HG03066 (cell line): ENCODE data around the gene ST6GALNAC3.

Experiments
- ATAC-seq: cut with Tn5 transposase; IDR thresholded peaks from one replicate; pipeline ENCODE4 v1.9.1; 2021; ENCODE audit warnings: low read depth; ENCODE audit not compliant: unreplicated experiment

The ST6GALNAC3 gene

DNA sequence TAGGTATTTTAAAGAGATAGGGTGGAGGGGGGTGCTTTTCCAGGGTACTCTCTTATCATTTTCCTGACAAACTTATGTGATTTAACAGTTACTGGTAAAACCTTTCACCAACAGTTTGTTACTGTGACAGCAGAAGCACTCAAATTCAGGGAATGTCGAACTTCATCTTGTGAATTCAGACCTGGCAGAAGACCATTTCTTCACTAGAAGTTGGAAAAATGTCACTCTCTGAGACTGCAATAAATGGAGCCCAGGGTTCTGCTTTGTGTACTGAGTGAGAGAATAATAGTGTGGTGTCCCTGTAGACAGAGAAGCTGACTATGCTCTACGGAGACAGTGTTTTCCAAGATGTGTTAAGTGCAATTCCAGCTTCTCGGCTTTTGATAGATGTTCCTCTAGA, 200.2 kb downstream of the ST6GALNAC3 start:
- ATAC-seq, result no peak

GRCh38 chr1:76278711-76279100, 204.2 kb downstream of the ST6GALNAC3 start:
- no peak for ATAC-seq

GRCh38 chr1:76279101-76279748, 204.7 kb downstream of the ST6GALNAC3 start:
- ATAC-seq, result no peak

DNA sequence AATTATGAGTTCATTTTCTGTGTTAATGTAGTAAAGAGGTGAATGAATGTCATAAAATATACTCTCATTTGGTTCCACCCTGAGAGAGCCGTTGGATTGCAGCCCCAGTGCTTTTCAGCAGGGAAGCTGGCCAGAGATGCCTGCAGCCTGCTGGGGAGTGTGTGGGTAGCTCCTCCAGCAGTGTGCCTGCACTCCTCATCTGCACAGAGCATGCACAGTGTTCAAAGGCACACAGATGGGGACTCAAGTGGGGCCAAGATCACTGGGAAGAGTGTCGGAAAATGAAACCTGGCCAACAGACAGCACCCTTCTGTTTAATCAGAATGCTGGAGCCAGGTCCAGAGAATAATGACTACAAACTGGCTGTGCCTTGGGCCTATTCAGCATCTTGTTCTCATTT, 206.8 kb downstream of the ST6GALNAC3 start:
- no peak for ATAC-seq

DNA sequence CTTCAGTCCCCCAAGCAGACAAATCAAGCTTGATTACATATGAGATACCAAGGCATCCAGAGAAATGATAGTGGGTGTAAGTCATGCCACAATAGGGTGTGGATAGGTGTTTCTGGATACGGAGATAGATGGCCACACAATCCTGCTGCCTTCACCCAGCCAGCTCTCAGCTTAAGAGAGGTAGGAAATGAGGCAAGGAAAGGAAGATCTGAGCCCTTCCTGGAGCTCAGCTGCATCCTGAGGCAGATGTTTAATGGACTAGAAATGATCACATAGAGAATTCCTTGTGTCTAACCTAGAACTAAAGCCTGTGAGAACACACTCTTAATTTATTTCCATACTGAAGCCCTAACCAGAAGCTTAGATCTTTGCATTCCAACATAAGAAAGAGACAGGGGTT, 210.3 kb downstream of the ST6GALNAC3 start:
- ATAC-seq, result no peak

GRCh38 chr1:76285578-76286135, 211.1 kb downstream of the ST6GALNAC3 start:
- no peak for ATAC-seq

DNA sequence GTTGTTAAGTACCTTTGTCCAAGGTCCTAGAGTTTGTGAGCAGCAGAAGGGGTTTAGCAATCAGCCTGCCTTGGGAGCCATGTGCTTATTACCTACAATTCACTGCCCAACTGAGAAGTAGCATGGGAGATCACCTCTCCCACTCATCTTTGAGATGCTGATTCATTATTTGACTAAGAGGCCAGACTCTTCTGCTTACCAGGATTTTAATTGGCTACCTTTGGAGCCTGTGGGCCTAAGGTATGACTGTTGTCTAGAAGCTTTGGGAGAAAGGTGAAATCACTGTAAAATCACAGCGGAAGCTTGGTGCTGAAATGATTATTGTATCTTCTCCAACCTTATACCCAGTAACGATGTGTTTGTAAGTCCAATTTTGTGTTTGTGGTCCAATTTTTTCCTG, 213.4 kb downstream of the ST6GALNAC3 start:
- ATAC-seq, result no peak

DNA sequence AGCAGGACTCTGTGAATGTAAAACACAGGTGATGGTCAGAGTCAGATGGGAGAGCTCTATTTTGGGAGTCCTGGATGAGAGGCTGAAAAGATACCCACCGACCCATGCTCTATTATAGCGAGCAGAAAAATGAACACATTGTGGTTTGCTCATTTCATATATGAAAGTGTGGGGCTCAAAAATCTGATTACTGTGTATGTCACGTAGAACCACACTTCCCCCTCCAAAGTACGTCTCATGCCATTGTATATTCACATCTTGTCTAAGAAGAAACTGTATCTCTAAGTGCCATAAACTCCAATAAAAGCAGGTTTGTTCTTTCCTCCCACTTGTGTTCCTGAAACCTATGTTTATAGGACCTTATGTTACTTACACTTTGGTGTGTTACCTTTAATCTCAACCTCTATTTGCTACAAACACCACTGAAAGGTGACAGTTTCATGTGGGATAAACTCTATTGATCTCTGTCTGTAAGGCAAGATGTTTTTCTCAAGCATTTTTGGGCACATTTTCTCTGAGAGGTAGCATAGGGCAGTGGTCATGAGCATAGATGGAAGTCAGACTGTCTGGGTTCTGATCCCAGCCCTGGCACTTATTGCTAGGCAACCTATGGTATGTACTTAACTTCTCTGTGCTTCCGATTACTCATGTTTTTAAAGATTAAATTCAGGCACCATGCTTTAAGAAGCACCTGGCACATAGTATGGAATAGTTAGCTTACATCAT, 214.4 kb downstream of the ST6GALNAC3 start:
- ATAC-seq, result no peak

DNA sequence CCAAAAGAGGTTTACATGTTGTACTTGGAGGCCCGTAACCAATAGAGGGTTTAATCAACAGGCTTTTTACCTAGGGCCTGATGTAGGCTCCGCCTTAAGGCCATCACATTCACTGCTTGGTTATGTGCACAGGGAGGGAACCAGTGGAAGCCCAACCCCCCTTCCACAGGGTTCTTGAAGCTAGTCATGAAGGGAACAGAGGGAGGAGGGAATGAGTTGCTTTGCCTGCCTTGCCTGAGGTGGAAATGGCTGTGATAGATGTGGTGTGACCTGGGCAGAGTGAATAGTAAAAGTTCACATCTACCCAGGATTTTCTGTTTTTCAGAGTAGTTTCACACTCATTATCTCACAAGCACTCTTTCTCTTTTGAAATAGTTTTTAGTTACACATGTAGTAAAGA, 215.1 kb downstream of the ST6GALNAC3 start:
- ATAC-seq, result no peak

GRCh38 chr1:76290271-76290670, 215.7 kb downstream of the ST6GALNAC3 start:
- ATAC-seq, result no peak

DNA sequence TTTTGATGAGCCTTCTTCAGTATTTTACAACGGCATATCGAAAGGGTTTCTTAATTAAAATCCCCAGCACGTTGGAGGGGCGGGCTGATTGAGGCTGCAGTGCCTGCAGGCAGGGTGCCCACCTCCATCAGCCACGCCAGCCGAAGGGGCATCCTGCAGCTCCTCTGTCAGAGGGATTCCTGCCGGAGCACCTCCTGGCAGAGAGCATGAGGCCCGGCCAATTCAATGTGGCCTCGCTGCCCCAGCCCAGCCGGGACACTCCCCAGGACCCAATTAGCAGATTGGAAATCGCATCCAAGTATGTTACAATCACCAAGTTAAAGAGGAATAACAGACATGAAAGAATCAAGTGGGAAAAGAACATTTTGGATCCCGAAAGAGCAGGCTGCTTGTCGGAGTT, 216.6 kb downstream of the ST6GALNAC3 start:
- no peak for ATAC-seq

- no peak for ATAC-seq
Observed at GRCh38 chr1:76291737-76292136, 217.2 kb downstream of the ST6GALNAC3 start.

DNA sequence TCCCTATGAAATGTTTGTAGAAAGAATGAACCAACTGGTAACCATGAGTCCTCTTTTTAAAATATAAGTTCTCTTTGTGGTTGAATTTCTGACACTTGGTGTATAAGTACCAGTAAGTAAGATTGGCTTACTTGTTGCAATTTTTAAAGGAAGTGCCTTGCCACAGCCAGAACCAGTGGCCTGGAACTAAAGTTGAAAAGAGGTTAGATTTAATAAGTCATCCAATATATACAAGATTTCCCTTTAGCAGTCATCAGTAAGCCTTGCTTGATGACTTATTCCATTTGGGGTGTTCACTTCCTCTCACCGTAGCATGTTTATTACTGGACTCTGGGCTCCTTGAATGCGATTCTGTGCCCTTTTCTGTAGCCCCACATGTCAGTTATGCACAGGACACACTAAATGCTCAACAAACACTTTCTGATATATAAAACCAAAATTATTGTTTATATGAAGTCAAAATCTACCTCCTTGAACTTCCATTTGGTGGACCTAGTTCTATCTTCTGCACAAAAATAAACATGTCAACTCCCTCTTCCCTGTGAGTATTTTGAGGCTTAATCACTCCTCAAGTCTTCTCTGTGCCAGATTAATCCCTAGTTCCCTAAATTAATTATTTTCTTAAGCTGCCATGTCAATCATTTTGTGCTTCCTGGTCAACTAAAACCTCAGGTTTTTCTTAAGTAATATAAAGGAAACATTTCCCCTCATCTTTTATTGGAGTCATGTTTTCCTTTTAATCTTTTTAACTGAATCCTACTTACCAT, 218.1 kb downstream of the ST6GALNAC3 start:
- peak; percentile 57 for ATAC-seq

GRCh38 chr1:76293831-76294230, 219.3 kb downstream of the ST6GALNAC3 start:
- ATAC-seq, result no peak

GRCh38 chr1:76294482-76295194, 220.1 kb downstream of the ST6GALNAC3 start:
- ATAC-seq, result peak; percentile 73

- no peak for ATAC-seq
Observed at GRCh38 chr1:76298399-76298798, 223.9 kb downstream of the ST6GALNAC3 start.

DNA sequence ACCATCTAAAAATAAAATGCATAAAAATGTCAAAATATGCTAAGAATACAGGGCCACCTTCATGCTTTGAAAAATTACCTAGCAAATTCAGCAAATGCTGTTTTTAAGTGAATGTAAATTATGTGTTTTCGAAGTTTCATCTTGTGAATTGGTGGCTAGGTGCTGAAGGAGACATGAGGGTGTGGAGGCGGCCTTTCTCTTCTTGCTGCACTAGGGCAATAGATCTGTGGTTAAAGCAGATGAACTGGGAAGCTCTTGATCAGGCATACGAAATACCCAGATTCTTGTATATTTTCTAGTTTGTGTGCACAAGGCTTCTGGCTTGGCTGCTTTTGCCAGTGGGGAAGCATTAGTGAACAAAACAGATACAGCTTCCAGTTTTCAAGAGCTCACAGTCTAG, 224.5 kb downstream of the ST6GALNAC3 start:
- no peak for ATAC-seq

DNA sequence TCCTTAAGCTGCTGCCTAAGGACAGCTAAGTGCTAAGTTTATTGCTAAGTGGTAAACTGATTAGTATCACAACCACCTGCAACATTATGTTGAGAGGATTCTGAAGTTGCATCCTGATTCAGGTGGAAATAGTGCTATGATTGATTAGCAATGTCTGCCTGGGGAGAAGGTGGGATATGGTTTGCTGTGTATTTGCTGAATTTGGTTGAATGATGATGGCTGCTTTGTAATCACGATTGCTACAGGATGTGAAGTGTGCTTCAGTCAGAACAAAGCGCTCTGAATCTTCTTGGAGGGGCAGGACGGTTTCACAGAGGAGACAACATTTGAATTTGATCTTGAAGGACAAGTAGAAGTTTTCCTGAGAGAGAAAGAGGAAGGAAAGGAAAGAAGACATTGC, 226.0 kb downstream of the ST6GALNAC3 start:
- ATAC-seq, result no peak

DNA sequence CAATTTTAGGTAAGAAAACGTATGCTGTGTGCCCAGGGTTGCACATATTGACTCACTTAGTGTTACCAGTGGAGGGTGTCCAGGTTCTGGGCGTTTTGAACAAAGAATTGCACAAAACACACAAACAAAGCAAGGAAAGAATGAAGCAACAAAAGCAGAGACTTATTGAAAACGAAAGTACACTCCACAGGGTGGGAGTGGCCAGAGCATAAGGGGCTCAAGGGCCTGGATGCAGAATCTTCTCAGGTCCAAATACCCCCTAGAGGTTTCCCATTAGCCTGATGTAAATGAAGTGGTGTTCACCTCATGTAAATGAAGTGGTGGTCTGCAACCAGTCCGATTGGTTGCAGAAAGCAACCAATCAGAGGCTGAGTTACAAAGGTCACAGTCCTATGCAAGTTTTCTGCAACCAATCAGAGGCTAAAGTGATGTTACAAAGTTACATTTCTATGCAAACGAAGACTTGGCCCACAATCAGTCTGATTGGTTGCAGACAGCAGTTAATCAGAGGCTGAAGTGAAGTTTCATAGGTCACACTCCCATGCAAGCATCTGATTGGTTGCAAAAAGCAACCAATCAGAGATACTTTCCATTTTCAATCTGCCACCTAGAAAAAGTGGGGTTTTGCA, 228.3 kb downstream of the ST6GALNAC3 start:
- ATAC-seq, result no peak

- ATAC-seq, result no peak
Observed at GRCh38 chr1:76303340-76303717, 228.8 kb downstream of the ST6GALNAC3 start.
